Endothelial cell of umbilical vein (primary cell): ENCODE measurements around the gene DLGAP1. TPM values are rescaled to one million over a fixed set of nuclear protein-coding genes. Genes with fewer than 3 reads are reported as not detected.

Source experiments
- BruUV-seq: library from RNA; stranded (reverse); fragments of 400-500 nt; replicated peaks from 2 replicates; lab custom pipeline; 2021; lab: Mats Ljungman, UMichigan
- CTCF ChIA-PET: fragments of 300-600, 350-600 bp; sonication (Branson Sonifier 250); formaldehyde crosslinking; loops from one replicate; lab custom pipeline; 2021; ENCODE audit warnings: antibody characterized with exemption, inconsistent platforms; lab: Charles Lee
- POLR2A ChIA-PET: fragments of 300-600, 350-600 bp; sonication (Branson Sonifier 250); formaldehyde crosslinking; loops from one replicate; lab custom pipeline; 2021; ENCODE audit warnings: antibody characterized with exemption, inconsistent platforms; lab: Charles Lee
- DNase-seq: peaks from one replicate; pipeline ENCODE4 v3.0.0-alpha.2; 2011; ENCODE audit warnings: low read depth, low spot score
- FAIRE-seq: peaks from 2 replicates; lab custom pipeline; 2011; peaks lifted over from hg19 to GRCh38; lab: Jason Lieb, UNC
- H2AFZ ChIP-seq: 2 replicates; pipeline ENCODE4 v1.6.0; 2012; ENCODE audit warnings: low read depth, low read length, control low read depth, inconsistent platforms
- H3K27ac ChIP-seq: 2 replicates; pipeline ENCODE4 v1.5.1; 2011; ENCODE audit warnings: low read depth, mild to moderate bottlenecking, control low read depth, low read length, moderate library complexity; ENCODE audit not compliant: insufficient read depth
- H3K27me3 ChIP-seq, 2 experiments: 2 replicates each; pipeline versions ENCODE4 v1.6.0 to v1.6.1; 2011; ENCODE audit warnings: low read length in 2 of 2, mixed read lengths in 1 of 2; ENCODE audit not compliant: control insufficient read depth in 2 of 2, insufficient read depth in 2 of 2
- H3K36me3 ChIP-seq, 2 experiments: 2 replicates in 1 of 2; 3 replicates in 1 of 2; pipeline ENCODE4 v1.5.1; 2011; ENCODE audit warnings: low read length in 2 of 2, mild to moderate bottlenecking in 1 of 2, moderate library complexity in 1 of 2; ENCODE audit not compliant: control insufficient read depth in 2 of 2, insufficient read depth in 2 of 2; ENCODE audit errors: extremely low read depth in 1 of 2
- H3K4me1 ChIP-seq: 3 replicates; pipeline ENCODE4 v1.5.1; 2011; ENCODE audit warnings: mild to moderate bottlenecking, low read length; ENCODE audit not compliant: control insufficient read depth, insufficient read depth; ENCODE audit errors: extremely low read depth
- H3K4me2 ChIP-seq: 2 replicates; pipeline ENCODE4 v1.6.1; 2011; ENCODE audit warnings: low read length, control low read depth, mixed read lengths; ENCODE audit not compliant: insufficient read depth
- H3K4me3 ChIP-seq, 3 experiments: fragments of 200-600 bp in 1 of 3; sonication (generic), shearing (Covaris generic) in 1 of 3; replicated peaks in 1 of 3; 2 replicates each; pipeline ENCODE4 v1.5.1; 2011 to 2016; ENCODE audit warnings: control low read depth in 3 of 3, low read length in 3 of 3, mild to moderate bottlenecking in 2 of 3, inconsistent platforms in 1 of 3, low read depth in 1 of 3, moderate library complexity in 1 of 3; ENCODE audit not compliant: insufficient read depth in 1 of 3
- H3K79me2 ChIP-seq: 2 replicates; pipeline ENCODE4 v1.6.0; 2012; ENCODE audit warnings: low read length, inconsistent platforms; ENCODE audit not compliant: control insufficient read depth, insufficient read depth
- H3K9ac ChIP-seq: replicated peaks from 2 replicates; pipeline ENCODE3; 2011; ENCODE audit warnings: low read length, control low read depth; ENCODE audit not compliant: insufficient read depth; ENCODE audit errors: extremely low read depth
- H3K9me1 ChIP-seq: replicated peaks from 3 replicates; pipeline ENCODE4 v1.6.0; 2011; ENCODE audit warnings: mild to moderate bottlenecking, low read length; ENCODE audit not compliant: control insufficient read depth, insufficient read depth; ENCODE audit errors: extremely low read depth
- H3K9me3 ChIP-seq: replicated peaks from 2 replicates; pipeline ENCODE4 v1.5.1; 2012; ENCODE audit warnings: low read length, inconsistent platforms; ENCODE audit not compliant: control insufficient read depth, insufficient read depth
- H4K20me1 ChIP-seq: replicated peaks from 2 replicates; pipeline ENCODE3; 2011; ENCODE audit warnings: mild to moderate bottlenecking, low read length; ENCODE audit not compliant: control insufficient read depth, insufficient read depth; ENCODE audit errors: extremely low read depth
- EZH2 ChIP-seq: IDR thresholded peaks from 2 replicates; pipeline ENCODE4 v1.6.1; 2012; ENCODE audit warnings: borderline replicate concordance, low read depth, mild to moderate bottlenecking, moderate library complexity, low read length, inconsistent platforms; ENCODE audit not compliant: severe bottlenecking
- FOS ChIP-seq: IDR thresholded peaks from 2 replicates; pipeline ENCODE4 v1.6.1; 2011; ENCODE audit warnings: mild to moderate bottlenecking, low read length, moderate library complexity, borderline replicate concordance; ENCODE audit not compliant: insufficient read depth
- GATA2 ChIP-seq: IDR thresholded peaks from 2 replicates; pipeline ENCODE4 v1.7.0; 2011; ENCODE audit warnings: low read depth, mild to moderate bottlenecking, moderate library complexity, mixed read lengths, low read length; ENCODE audit not compliant: insufficient read length, insufficient read depth
- JUN ChIP-seq: IDR thresholded peaks from 2 replicates; pipeline ENCODE4 v1.6.1; 2011; ENCODE audit warnings: borderline replicate concordance, low read depth; ENCODE audit not compliant: insufficient read length, insufficient read depth
- POLR2A ChIP-seq: IDR thresholded peaks from 2 replicates; pipeline ENCODE4 v1.6.1; 2012; ENCODE audit warnings: low read depth, mild to moderate bottlenecking, control low read depth, low read length
- dilution Hi-C: fragments of 300-500 bp; cut with MboI; formaldehyde crosslinking; loops from one replicate; pipeline ENCODE4 v1.15.0; 2019; ENCODE audit warnings: low sequenced_read_pairs; ENCODE audit not compliant: extremely low pct_ligation_motif_present
- intact Hi-C: fragments of 100-400 bp; cut with micrococcal nuclease; formaldehyde crosslinking; loops from one replicate; pipeline ENCODE4 v1.10.0; 2022
- polyA plus RNA-seq, 4 experiments: library from polyadenylated mRNA; depleted of rRNA in 3 of 4; stranded (reverse) in 3 of 4; unstranded in 1 of 4; fragments of >200 nt; gene quantifications; 2 replicates each; pipeline versions ENCODE4 v1.2.1 to v1.2.3, GENCODE V29; 2011 to 2012; ENCODE audit warnings: missing spikeins in 1 of 4
- total RNA-seq: library from RNA; stranded (reverse); gene quantifications from 2 replicates; pipeline ENCODE4 v1.2.3, GENCODE V29; 2021
- TF ChIP-seq, protein P1 (sequence below), 2 donors: IDR thresholded peaks; 1 replicate in 1 of 2; 2 replicates in 1 of 2; pipeline ENCODE4 v1.5.1; 2011; ENCODE audit warnings: low read length in 2 of 2, mild to moderate bottlenecking in 2 of 2, moderate library complexity in 2 of 2, control low read depth in 1 of 2, inconsistent platforms in 1 of 2, low read depth in 1 of 2; ENCODE audit not compliant: insufficient read depth in 1 of 2; ENCODE audit errors: extremely low read depth in 1 of 2

The DLGAP1 gene
- total and polyA plus RNA-seq, 2 donors (not counting 3 experiments of a cell fraction or from before 2014, with no cell fraction given) = 0.04 TPM; not detected in 1

DNA sequence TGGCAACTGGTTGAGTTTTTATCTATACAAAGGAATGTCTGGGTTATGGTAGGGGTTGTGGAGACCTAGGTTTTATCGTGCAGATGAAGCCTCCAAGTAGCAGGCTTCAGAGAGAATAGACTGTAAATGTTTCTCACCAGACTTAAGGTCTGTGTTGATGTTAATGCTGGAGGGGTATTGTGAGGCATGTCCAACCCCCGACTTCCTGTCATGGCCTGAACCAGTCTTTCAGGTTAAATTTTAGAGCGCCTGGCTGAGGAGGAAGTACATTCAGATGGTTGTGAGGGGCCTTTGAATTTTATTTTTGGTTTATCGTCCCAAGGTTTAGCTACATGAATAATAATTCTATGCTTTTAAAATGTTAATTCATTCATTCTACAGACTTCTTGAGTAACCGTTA is 435.1 kb downstream of the DLGAP1 start:
- no peak for TF ChIP-seq GATA2
- no peak for TF ChIP-seq EZH2
- no peak for TF ChIP-seq FOS
- TF ChIP-seq, protein P1, sequence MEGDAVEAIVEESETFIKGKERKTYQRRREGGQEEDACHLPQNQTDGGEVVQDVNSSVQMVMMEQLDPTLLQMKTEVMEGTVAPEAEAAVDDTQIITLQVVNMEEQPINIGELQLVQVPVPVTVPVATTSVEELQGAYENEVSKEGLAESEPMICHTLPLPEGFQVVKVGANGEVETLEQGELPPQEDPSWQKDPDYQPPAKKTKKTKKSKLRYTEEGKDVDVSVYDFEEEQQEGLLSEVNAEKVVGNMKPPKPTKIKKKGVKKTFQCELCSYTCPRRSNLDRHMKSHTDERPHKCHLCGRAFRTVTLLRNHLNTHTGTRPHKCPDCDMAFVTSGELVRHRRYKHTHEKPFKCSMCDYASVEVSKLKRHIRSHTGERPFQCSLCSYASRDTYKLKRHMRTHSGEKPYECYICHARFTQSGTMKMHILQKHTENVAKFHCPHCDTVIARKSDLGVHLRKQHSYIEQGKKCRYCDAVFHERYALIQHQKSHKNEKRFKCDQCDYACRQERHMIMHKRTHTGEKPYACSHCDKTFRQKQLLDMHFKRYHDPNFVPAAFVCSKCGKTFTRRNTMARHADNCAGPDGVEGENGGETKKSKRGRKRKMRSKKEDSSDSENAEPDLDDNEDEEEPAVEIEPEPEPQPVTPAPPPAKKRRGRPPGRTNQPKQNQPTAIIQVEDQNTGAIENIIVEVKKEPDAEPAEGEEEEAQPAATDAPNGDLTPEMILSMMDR (IDR thresholded peaks at IDR 0.05; ENCODE audit: extremely low read depth in 1 of 2, insufficient read depth in 1 of 2, low read depth in 1 of 2, low read length in 2 of 2) = no peak
- no peak for TF ChIP-seq JUN
- CTCF ChIA-PET = no interaction called here
- FAIRE-seq = no peak

DNA sequence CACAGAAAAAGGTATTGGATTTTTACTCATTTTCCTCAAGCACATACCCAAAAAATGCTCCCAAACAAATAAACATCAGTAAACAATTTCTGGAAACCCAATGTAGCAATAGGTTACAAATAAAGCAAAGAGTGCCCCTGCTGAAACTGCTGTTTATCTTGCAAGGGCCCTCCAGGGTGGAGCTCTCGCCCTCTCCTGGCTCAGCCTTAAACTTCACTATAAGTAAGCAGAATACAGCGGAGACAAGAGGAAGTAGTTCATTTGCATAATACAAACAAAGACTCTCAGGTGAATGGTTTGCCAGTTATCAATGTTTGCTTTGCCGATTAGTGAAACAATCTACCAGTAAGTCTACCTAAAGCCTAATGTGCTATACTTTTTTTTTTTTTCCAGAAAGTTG is 437.6 kb downstream of the DLGAP1 start:
- H3K79me2 ChIP-seq = no peaks in the 10 kb centered on the region
- H3K27ac ChIP-seq = no peak overlapping the region
- FAIRE-seq = no peak
- no peaks in the 10 kb centered on the region for H3K36me3 ChIP-seq
- H4K20me1 ChIP-seq = no peaks in the 10 kb centered on the region
- peaks cover 0 to 2% of the 10 kb centered on the region in 2 experiments for H3K27me3 ChIP-seq
- no peak overlapping the region for H2AFZ ChIP-seq
- dilution Hi-C loops = no loop called here
- ChIA-PET POLR2A (no interaction called here), CTCF (no interaction called here)
- BruUV-seq = no TSS peak
- no peak overlapping the region for H3K9ac ChIP-seq
- intact Hi-C loops = no loop called here
- no peaks in the 10 kb centered on the region for H3K9me1 ChIP-seq
- H3K9me3 ChIP-seq = no peaks in the 10 kb centered on the region
- H3K4me3 ChIP-seq = no peak overlapping the region
- no peak for DNase-seq
- no peak overlapping the region for H3K4me2 ChIP-seq
- no peak for TF ChIP-seq GATA2
- TF ChIP-seq, protein P1 (IDR thresholded peaks at IDR 0.05; ENCODE audit: extremely low read depth in 1 of 2, insufficient read depth in 1 of 2, low read depth in 1 of 2, low read length in 2 of 2) = no peak
- TF ChIP-seq EZH2 = no peak
- TF ChIP-seq FOS = no peak
- no peak for TF ChIP-seq POLR2A
- no peaks in the 10 kb centered on the region for H3K4me1 ChIP-seq

More for the DNA sequence above, 435.1 kb downstream of the DLGAP1 start:
- POLR2A ChIA-PET = no interaction called here
- no peak overlapping the region for H3K27ac ChIP-seq
- no TSS peak for BruUV-seq
- H3K9me1 ChIP-seq = no peaks in the 10 kb centered on the region
- no peak overlapping the region for H3K4me2 ChIP-seq
- H2AFZ ChIP-seq = no peak overlapping the region
- H3K9me3 ChIP-seq = no peaks in the 10 kb centered on the region
- H3K4me3 ChIP-seq = no peak overlapping the region
- H3K79me2 ChIP-seq = no peaks in the 10 kb centered on the region
- intact Hi-C loops (no loop called here), dilution Hi-C loops (no loop called here)
- no peak for DNase-seq
- no peak overlapping the region for H3K9ac ChIP-seq
- H4K20me1 ChIP-seq = no peaks in the 10 kb centered on the region
- peaks cover 0 to 2% of the 10 kb centered on the region in 2 experiments for H3K27me3 ChIP-seq
- H3K4me1 ChIP-seq = no peaks in the 10 kb centered on the region
- no peaks in the 10 kb centered on the region for H3K36me3 ChIP-seq
